ENCODE measurements around the gene BICC1.

Gene BICC1

GRCh38 chr10:58782876-58783851 is 270.5 kb downstream of the BICC1 start:
- DNase-seq (ENCODE audit: low read depth): no peak

GRCh38 chr10:58784361-58784760 is 271.7 kb downstream of the BICC1 start:
- DNase-seq (ENCODE audit: low read depth): no peak

GRCh38 chr10:58785354-58785753 is 272.7 kb downstream of the BICC1 start:
- no peak for DNase-seq (ENCODE audit: low read depth)

- DNase-seq (ENCODE audit: low read depth): no peak
These were observed 278.5 kb downstream of the BICC1 start for GRCh38 chr10:58791137-58791536.

GRCh38 chr10:58795560-58795959 is 282.9 kb downstream of the BICC1 start:
- DNase-seq (ENCODE audit: low read depth): no peak

- DNase-seq (ENCODE audit: low read depth): no peak
These were observed 283.6 kb downstream of the BICC1 start for GRCh38 chr10:58796242-58796641.

- DNase-seq (ENCODE audit: low read depth): no peak
These were observed 284.2 kb downstream of the BICC1 start for GRCh38 chr10:58796824-58797223.

GRCh38 chr10:58797356-58797755 is 284.7 kb downstream of the BICC1 start:
- DNase-seq (ENCODE audit: low read depth): no peak

- DNase-seq (ENCODE audit: low read depth): no peak
These were observed 289.4 kb downstream of the BICC1 start for GRCh38 chr10:58802047-58802446.

- DNase-seq (ENCODE audit: low read depth): no peak
These were observed 293.7 kb downstream of the BICC1 start for GRCh38 chr10:58806323-58806722.

GRCh38 chr10:58806970-58807628 is 294.4 kb downstream of the BICC1 start:
- no peak for DNase-seq (ENCODE audit: low read depth)

- no peak for DNase-seq (ENCODE audit: low read depth)
These were observed 295.0 kb downstream of the BICC1 start for GRCh38 chr10:58807629-58808022.

- DNase-seq (ENCODE audit: low read depth): no peak
These were observed 298.1 kb downstream of the BICC1 start for GRCh38 chr10:58810751-58811150.

- DNase-seq (ENCODE audit: low read depth): no peak
These were observed 300.9 kb downstream of the BICC1 start for GRCh38 chr10:58813573-58813972.

GRCh38 chr10:58817201-58817846 is 304.7 kb downstream of the BICC1 start:
- DNase-seq (ENCODE audit: low read depth): no peak

- DNase-seq (ENCODE audit: low read depth): no peak
These were observed 306.2 kb downstream of the BICC1 start for GRCh38 chr10:58818900-58819299.

- DNase-seq (ENCODE audit: low read depth): no peak
These were observed 307.7 kb downstream of the BICC1 start for GRCh38 chr10:58820386-58820785.

GRCh38 chr10:58820861-58821751 is 308.4 kb downstream of the BICC1 start:
- no peak for DNase-seq (ENCODE audit: low read depth)

GRCh38 chr10:58821752-58822056 is 309.0 kb downstream of the BICC1 start:
- no peak for DNase-seq (ENCODE audit: low read depth)

GRCh38 chr10:58823983-58824382 is 311.3 kb downstream of the BICC1 start:
- no peak for DNase-seq (ENCODE audit: low read depth)

GRCh38 chr10:58824396-58824795 is 311.7 kb downstream of the BICC1 start:
- no peak for DNase-seq (ENCODE audit: low read depth)

- no peak for DNase-seq (ENCODE audit: low read depth)
These were observed 314.0 kb downstream of the BICC1 start for GRCh38 chr10:58826694-58827093.
